DND-41 (cell line): Measurements from ENCODE around the gene MEGF6.

Source experiments
- CTCF ChIP-seq: IDR thresholded peaks from 2 replicates; pipeline ENCODE4 v1.5.1; 2012; ENCODE audit warnings: borderline replicate concordance, low read length, moderate library complexity, mild to moderate bottlenecking; ENCODE audit not compliant: poor library complexity, severe bottlenecking; ENCODE audit errors: extremely low read depth
- EZH2 ChIP-seq: IDR thresholded peaks from 3 replicates; pipeline ENCODE4 v1.6.1; 2012; ENCODE audit warnings: borderline replicate concordance, low read depth, mild to moderate bottlenecking, moderate library complexity, low read length, inconsistent platforms; ENCODE audit not compliant: severe bottlenecking

- no peak for TF ChIP-seq CTCF
- TF ChIP-seq EZH2: no peak
Observed at GRCh38 chr1:3650248-3651025, 39.1 kb upstream of the MEGF6 start.
